Measurements from ENCODE around the gene KPNA6.
A peak's percentile ranks its signal among the peaks of the same experiment; 100 is the strongest.

KPNA6 gene

DNA sequence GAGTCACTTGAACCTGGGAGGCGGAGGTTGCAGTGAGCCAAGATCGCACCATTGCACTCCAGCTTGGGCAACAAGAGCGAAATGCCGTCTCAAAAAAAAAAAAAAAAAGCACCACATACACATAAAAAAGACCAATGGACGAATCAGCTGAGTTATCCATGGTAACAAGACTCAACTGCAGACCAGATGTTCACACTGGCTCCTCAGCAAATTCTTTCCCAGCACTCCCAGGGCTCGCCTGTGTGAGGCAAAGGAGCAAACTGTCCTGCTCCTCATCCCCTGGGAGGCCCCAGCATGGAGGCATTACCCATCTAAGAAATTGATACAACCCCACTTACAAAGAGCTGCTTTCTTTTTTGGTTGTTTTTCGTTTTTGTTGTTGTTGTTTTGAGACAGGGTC lies 111.2 kb downstream of the KPNA6 start:
- no peak for DNase-seq (ENCODE audit: low read depth)

DNA sequence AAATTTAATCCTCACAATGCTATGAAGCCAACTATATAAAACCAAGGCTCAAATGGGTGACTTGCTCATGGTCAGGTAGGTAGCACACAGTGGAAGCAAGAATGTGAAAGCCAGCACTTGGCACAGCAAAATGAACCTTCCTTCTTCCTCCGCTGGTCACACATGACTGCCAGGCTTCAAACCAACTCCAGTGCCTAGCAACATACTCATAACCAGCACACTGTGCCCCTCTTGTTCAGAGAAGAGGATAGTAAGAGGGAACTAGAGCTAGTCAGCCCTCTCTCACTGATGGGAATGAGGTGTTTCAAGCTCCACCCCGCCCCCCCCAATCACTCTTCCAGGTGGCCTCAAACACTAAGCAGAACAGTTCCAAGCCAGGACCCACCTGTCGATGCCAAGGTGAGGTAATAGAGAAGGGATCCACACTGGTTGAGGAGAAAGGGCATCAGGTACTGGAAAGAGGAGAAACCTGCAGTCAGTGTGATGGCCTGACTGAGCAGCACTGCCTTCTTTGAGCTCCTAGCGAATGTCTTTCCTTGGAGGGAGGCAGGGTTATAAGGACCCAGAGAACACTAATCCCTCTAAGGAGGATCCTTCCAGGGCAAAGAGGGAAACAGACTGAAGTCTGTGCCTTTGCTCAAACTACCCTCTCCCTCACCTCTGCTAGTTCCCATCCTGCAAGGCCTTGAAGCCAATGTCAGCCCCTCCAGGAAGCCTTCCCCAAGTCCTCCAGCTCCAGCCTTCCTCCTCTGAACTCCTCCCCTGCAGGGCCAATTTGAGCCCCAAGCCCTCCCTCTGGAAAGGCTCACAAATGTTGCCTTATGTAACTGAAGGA lies 113.1 kb downstream of the KPNA6 start:
- DNase-seq (ENCODE audit: low read depth) = no peak

DNA sequence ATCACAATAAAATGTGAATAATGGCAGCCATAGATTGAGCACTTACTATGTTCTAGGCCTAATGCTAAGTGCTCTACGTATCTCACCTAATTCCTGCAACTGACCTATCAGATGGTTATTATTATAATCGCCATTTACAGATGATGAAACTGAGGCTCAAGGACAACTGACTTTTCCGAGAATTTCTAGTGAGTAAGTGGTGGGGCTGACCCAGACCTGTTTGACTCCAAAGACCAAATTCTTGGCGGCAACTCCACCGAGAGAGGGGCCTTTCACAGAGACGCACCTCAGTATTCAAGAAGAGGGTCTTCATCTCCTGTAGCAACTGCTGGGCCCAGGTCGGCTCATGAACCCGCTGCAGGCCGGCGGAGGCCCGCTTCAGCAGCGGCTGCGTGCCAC lies 113.7 kb downstream of the KPNA6 start:
- DNase-seq (ENCODE audit: low read depth) = no peak

DNA sequence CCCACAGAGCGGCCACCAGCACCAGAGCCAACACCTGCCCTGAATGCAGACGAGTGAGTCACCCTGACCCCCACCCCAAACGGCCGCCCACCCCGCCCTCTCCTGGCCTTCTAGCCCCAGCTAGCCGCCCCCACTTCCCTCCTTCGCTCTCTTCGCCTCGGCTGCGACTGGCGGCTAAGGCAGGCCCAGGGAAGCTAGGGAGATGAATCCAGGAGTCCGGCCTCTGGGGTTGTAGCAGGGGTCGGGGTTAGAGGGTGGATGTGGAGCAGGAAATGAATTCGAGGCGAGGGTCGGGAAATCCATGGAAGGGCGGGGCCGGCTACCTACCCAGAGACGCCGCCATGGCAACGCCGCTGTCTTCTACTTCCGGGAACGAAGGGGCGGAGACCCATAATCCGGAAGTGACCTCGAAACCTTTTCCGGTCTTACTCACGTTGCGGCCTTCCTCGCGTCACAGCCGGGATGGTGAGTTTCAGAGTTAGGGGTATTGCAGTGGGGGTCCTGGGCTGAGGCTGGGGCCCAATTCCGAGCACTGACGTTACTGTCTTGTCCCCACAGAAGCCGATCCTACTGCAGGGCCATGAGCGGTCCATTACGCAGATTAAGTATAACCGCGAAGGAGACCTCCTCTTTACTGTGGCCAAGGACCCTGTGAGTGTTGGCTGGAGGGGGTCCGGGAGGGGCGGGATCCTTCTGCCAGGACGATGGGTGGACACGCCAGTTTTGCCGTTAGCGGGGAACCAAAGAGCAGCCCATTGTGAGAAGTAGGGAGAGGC lies 114.3 kb downstream of the KPNA6 start, which contains the start of the genes EIF3I and TMEM234:
Gene EIF3I (plus strand): TSS at position 428 of the 776 bp plus-strand sequence. CDS start 35 bp downstream, at position 463.
Gene TMEM234 (minus strand): TSS at position 374 of the 776 bp plus-strand sequence. CDS start 31 bp downstream, at position 343.
- DNase-seq (ENCODE audit: low read depth) = peak; percentile 96

DNA sequence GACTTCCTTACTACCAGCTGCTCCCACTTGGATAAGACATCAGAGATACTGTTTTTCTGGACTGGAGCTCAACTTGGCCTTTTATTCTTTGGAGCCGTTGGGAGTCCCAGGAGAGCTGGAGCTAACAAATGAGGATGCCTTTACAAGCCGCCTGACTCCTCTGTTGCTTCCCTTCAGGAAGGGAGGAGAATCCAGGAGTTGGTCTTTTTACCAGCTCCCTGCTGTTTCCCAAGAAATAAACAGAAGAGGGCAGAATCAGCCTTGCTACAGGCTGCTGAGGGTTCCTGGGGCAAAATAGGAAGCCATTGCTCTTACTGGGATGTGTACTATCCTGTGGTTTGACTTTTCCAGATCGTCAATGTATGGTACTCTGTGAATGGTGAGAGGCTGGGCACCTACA lies 115.8 kb downstream of the KPNA6 start:
- DNase-seq (ENCODE audit: low read depth) = no peak

DNA sequence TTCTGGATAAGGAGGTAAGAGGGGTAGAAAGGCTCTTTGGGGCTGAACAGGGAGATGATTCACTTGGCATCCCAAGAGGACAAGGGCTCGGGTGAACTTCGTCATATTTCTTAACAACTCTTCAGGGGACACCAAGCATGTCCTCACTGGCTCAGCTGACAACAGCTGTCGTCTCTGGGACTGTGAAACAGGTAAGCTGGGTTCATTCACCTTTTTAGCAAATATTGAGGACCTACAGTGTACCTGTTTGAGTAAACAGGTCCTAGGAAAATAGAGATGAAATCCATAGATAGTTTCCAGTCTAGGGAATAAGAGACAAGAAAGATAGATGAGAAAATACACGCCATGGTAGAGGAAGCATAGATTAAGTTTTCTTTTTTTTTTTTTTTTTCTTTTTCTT lies 116.4 kb downstream of the KPNA6 start:
- no peak for DNase-seq (ENCODE audit: low read depth)
